Skin of body (tissue), 2 donors: ENCODE measurements around the gene FGF14. TPM values are rescaled to one million over a fixed set of nuclear protein-coding genes. Genes with fewer than 3 reads are reported as not detected.
A peak's percentile ranks its signal among the peaks of the same experiment; 100 is the strongest.

Experiments used
- DNase-seq: peaks from one replicate; lab custom pipeline; 2025; lab: John Stamatoyannopoulos, UW
- total RNA-seq: library from RNA; depleted of rRNA; stranded (reverse); fragments of >200 nt; gene quantifications from one replicate; pipeline ENCODE4 v1.2.3, GENCODE V29; 2014

Gene FGF14
- total RNA-seq, 1 donor from 2014 or later = 1.6 TPM

GRCh38 chr13:101996954-101997353 is 404.9 kb downstream of the FGF14 start:
- no peak for DNase-seq

- no peak for DNase-seq
These were observed 412.0 kb downstream of the FGF14 start for GRCh38 chr13:101989798-101990350.

GRCh38 chr13:101988140-101988539 is 413.7 kb downstream of the FGF14 start:
- DNase-seq = no peak

GRCh38 chr13:101986316-101986715 is 415.5 kb downstream of the FGF14 start:
- no peak for DNase-seq

GRCh38 chr13:101985321-101985720 is 416.5 kb downstream of the FGF14 start:
- DNase-seq = no peak

GRCh38 chr13:101982903-101983302 is 418.9 kb downstream of the FGF14 start:
- no peak for DNase-seq

- no peak for DNase-seq
These were observed 422.0 kb downstream of the FGF14 start for GRCh38 chr13:101979825-101980224.

GRCh38 chr13:101978552-101979315 is 423.1 kb downstream of the FGF14 start:
- DNase-seq = no peak

GRCh38 chr13:101977475-101977874 is 424.4 kb downstream of the FGF14 start:
- no peak for DNase-seq

GRCh38 chr13:101972191-101972590 is 429.7 kb downstream of the FGF14 start:
- no peak for DNase-seq

GRCh38 chr13:101970341-101970740 is 431.5 kb downstream of the FGF14 start:
- no peak for DNase-seq

- no peak for DNase-seq
These were observed 434.1 kb downstream of the FGF14 start for GRCh38 chr13:101967781-101968180.

GRCh38 chr13:101967216-101967615 is 434.6 kb downstream of the FGF14 start:
- no peak for DNase-seq

- no peak for DNase-seq
These were observed 436.8 kb downstream of the FGF14 start for GRCh38 chr13:101965096-101965495.

- DNase-seq = no peak
These were observed 442.8 kb downstream of the FGF14 start for GRCh38 chr13:101959016-101959415.

GRCh38 chr13:101955764-101956163 is 446.1 kb downstream of the FGF14 start:
- no peak for DNase-seq

GRCh38 chr13:101951114-101951513 is 450.7 kb downstream of the FGF14 start:
- no peak for DNase-seq

- DNase-seq = no peak
These were observed 452.2 kb downstream of the FGF14 start for GRCh38 chr13:101949681-101950080.

- DNase-seq = no peak
These were observed 455.4 kb downstream of the FGF14 start for GRCh38 chr13:101946401-101946800.

- DNase-seq = no peak
These were observed 456.4 kb downstream of the FGF14 start for GRCh38 chr13:101945435-101945834.

GRCh38 chr13:101944521-101944920 is 457.3 kb downstream of the FGF14 start:
- no peak for DNase-seq

- no peak for DNase-seq
These were observed 459.2 kb downstream of the FGF14 start for GRCh38 chr13:101942535-101943157.

- peak; percentile 2 for DNase-seq
These were observed 459.8 kb downstream of the FGF14 start for GRCh38 chr13:101942038-101942437.
